Measurements from ENCODE around the gene RALGAPA2.

RALGAPA2 gene

DNA sequence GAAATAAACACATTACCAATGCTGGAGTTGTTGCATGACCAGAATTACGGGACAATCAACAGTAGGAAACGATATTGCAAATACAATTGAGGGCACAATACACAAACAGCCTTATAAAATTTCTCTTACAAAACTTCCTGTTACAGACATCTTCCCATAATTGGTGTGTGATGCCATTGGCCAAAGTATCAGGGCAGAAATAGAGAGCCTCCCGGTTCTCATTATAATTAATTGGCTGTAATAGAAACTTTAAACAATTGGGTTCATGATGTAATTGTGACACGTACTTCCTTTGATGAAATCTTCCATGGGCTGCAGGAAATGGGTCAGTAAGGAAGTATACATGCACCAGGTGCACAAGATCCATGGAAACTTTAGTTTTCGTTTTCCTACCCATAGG, 40.3 kb upstream of the RALGAPA2 start:
- H3K4me3 ChIP-seq (ENCODE audit: control insufficient read depth, low read depth, low read length), result no peak overlapping the region
- DNase-seq (ENCODE audit: low read depth), result no peak
- TF ChIP-seq, protein P1, sequence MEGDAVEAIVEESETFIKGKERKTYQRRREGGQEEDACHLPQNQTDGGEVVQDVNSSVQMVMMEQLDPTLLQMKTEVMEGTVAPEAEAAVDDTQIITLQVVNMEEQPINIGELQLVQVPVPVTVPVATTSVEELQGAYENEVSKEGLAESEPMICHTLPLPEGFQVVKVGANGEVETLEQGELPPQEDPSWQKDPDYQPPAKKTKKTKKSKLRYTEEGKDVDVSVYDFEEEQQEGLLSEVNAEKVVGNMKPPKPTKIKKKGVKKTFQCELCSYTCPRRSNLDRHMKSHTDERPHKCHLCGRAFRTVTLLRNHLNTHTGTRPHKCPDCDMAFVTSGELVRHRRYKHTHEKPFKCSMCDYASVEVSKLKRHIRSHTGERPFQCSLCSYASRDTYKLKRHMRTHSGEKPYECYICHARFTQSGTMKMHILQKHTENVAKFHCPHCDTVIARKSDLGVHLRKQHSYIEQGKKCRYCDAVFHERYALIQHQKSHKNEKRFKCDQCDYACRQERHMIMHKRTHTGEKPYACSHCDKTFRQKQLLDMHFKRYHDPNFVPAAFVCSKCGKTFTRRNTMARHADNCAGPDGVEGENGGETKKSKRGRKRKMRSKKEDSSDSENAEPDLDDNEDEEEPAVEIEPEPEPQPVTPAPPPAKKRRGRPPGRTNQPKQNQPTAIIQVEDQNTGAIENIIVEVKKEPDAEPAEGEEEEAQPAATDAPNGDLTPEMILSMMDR (conservative IDR thresholded peaks at IDR 0.05; ENCODE audit: control insufficient read depth, insufficient read depth, low read depth, low read length), result no peak

DNA sequence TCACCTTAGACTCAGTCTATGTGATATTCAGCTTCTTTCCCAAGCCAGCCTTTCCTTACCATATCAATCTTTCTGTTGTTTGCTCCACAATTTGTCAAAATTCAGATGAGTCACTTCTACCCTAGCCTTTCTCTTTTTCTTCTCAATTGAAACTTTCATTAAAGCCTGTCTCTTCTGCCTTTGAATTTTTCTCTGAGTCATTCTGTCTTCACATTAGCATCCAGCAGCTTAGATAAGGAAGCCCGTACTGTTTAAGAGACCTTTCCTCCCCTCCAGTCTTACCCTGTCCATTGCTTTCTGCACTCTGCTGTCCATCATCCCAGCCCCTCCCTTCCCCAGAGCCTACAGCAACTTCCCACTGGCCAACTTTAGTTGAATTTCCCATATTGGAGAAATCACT, 34.9 kb upstream of the RALGAPA2 start:
- TF ChIP-seq, protein P1 (conservative IDR thresholded peaks at IDR 0.05; ENCODE audit: control insufficient read depth, insufficient read depth, low read depth, low read length), result no peak
- no peak overlapping the region for H3K4me3 ChIP-seq (ENCODE audit: control insufficient read depth, low read depth, low read length)
- no peak for DNase-seq (ENCODE audit: low read depth)

DNA sequence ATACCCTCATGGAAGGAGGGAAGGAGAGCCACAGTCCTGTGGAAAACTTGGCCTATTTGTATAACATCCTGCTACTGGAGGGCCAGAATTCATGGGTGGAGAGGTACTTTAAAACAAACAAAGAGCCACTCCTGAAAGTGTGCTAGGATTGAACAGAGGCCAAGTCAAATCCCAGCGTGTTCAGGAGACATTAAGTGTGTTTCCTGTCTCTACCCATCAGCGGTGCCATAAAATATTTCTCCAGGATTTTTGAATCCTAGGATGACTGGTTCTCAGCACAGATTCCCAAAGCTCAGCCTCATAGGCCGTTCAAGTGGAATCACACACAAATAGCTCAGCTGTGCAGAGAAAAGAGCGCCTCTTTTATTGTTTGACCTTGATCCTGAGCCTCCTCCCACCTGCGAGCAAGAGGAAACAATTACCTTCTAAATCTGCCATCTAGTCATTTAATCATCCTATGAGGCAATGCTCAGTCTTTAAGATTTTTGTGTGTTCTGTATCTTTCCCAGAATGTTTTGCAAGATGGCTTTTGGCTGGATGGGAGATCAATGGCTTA, 31.8 kb upstream of the RALGAPA2 start:
- no peak for DNase-seq (ENCODE audit: low read depth)
- H3K4me3 ChIP-seq (ENCODE audit: control insufficient read depth, low read depth, low read length), result no peak overlapping the region
- TF ChIP-seq, protein P1 (conservative IDR thresholded peaks at IDR 0.05; ENCODE audit: control insufficient read depth, insufficient read depth, low read depth, low read length), result no peak

DNA sequence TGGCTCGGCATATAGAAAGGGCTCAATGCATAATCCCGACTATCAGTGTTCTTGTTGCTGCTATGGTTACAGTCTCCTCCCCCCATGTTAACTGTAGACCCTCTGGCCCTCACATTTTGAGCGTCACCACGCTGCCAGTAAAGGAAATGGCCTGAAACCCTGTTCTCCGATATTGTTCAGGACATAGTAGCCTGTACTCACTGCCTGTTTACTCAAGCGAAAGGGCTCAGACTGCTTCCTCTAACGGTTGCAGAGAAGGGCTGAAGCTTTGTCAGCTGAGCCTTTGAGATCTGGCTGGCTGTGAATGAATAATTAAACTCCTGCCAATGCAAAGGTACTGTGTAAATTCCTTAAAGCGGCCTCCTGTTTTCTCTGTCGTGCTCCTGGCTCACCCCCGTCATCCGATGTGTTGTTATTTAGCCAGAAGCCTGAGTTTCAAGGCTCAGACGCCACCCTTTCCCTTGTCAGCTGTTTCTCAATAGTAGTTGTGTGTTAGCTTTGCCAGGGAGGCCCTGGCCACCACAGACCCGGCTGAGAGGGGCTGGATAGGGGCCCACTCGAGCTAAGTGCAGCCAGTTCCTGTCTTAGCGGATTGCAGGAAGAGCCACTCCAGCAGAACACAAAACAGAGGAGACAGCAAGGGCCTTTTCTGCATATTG, 31.2 kb upstream of the RALGAPA2 start:
- TF ChIP-seq, protein P1 (conservative IDR thresholded peaks at IDR 0.05; ENCODE audit: control insufficient read depth, insufficient read depth, low read depth, low read length), result no peak
- H3K4me3 ChIP-seq (ENCODE audit: control insufficient read depth, low read depth, low read length), result no peak overlapping the region
- DNase-seq (ENCODE audit: low read depth), result peak; percentile 23

DNA sequence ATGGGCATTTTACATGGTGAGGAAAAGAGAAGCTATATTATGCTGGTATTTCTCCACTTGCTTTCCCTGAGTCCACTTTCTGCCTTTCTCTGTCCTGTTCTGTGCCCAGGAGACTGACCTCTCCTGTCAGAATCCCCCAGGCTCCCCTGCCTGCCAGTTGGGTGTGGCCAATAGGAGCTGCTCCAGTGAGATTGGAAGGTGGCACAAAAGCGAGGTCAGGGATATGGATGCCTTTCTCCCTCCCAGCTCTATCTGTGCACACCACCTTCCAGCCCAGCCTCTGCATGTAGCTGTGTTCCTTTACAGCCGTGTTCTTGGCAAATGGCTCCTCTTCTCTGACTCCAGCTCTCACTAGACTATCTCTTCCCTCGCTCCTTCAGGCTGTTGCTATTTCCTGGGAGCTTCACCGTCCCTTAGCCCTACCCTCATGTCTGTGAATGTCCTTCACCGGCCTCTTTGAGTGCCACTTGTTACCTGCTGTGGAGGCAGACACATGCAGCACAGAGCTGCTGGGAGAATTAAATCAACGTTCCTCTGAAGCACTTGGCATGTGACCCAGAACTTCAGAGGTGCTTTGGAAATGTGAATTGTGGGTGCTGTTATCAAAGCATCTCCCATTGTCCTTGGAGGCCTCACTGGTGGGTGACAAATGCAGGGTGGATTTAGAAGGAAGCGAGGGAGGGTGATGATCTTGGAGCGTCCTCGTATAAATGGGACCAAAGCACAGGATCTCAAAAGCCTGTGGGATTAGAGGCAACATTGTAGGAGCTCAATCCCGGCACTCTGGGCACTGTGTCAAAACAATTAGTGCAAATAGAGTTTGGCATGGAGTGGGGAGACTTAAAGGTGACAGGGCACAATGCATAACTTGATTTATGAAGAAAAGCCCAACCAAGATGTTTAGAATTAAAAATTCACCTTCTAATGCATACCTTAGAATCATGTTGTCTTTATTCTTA, 28.9 kb upstream of the RALGAPA2 start:
- DNase-seq (ENCODE audit: low read depth), result no peak
- TF ChIP-seq, protein P1 (conservative IDR thresholded peaks at IDR 0.05; ENCODE audit: control insufficient read depth, insufficient read depth, low read depth, low read length), result no peak

DNA sequence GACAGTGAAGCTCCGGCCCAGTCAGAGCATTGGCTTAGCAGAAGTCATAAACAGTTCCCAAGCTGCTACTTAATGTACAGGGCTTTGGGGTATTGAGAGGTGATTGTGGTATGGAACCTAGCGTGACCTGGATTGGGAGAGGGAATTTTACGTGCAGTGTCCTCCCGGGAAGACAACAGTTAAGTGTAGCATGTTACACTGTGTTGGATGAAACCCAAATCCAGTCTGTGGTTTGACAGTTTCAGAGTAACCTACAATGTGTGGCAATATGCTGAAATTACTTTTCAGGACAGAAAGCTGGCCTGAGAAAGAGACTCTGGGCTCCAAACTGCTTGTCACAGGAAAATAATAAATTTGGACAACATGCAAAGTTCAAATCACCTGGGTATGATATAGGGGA, 28.1 kb upstream of the RALGAPA2 start:
- DNase-seq (ENCODE audit: low read depth), result no peak
- no peak overlapping the region for H3K4me3 ChIP-seq (ENCODE audit: control insufficient read depth, low read depth, low read length)
- TF ChIP-seq, protein P1 (conservative IDR thresholded peaks at IDR 0.05; ENCODE audit: control insufficient read depth, insufficient read depth, low read depth, low read length), result no peak

More for the DNA sequence above, 28.9 kb upstream of the RALGAPA2 start:
- no peak overlapping the region for H3K4me3 ChIP-seq (ENCODE audit: control insufficient read depth, low read depth, low read length)

Data from fibroblast of mammary gland (primary cell).